K562 (cell line): ENCODE data around the gene ACOX1. TPM values are rescaled to one million over a fixed set of nuclear protein-coding genes. Genes with fewer than 3 reads are reported as not detected.

Source experiments
- ARHGAP35 ChIP-seq: fragments of 450-650 bp; IDR thresholded peaks from 2 replicates; pipeline ENCODE4 v1.6.1; 2018; ENCODE audit not compliant: partially characterized antibody
- BACH1 ChIP-seq: fragments of 200-800 bp; sonication (Bioruptor generic); IDR thresholded peaks from 2 replicates; pipeline ENCODE4 v1.6.1; 2016; ENCODE audit warnings: missing genetic modification characterization, missing compliant biosample characterization
- CC2D1A ChIP-seq: fragments of 450-650 bp; IDR thresholded peaks from 2 replicates; pipeline ENCODE4 v1.6.1; 2017; ENCODE audit warnings: mild to moderate bottlenecking
- FUS ChIP-seq: fragments of 200-400 bp; formaldehyde crosslinking; optimal IDR thresholded peaks from 2 replicates; pipeline ENCODE3; 2017; ENCODE audit warnings: low read depth, low read length
- GTF3C2 ChIP-seq: IDR thresholded peaks from 3 replicates; pipeline ENCODE4 v1.6.1; 2011; ENCODE audit warnings: borderline replicate concordance, mild to moderate bottlenecking, moderate library complexity; ENCODE audit not compliant: insufficient read length; ENCODE audit errors: extremely low read depth
- HDAC2 ChIP-seq: fragments of 450-650 bp; IDR thresholded peaks from 2 replicates; pipeline ENCODE4 v1.6.1; 2016; ENCODE audit warnings: mild to moderate bottlenecking
- HMG20A ChIP-seq: fragments of 450-650 bp; formaldehyde crosslinking; conservative IDR thresholded peaks from 2 replicates; pipeline ENCODE4 v1.4.0; 2020; ENCODE audit warnings: mild to moderate bottlenecking, mixed read lengths
- JUN ChIP-seq, 2 experiments: sonication (generic) in 1 of 2; formaldehyde crosslinking in 1 of 2; IDR thresholded peaks; 2 replicates each; pipeline versions ENCODE4 v1.6.1 to v1.8.0; 2012 to 2022; ENCODE audit warnings: borderline replicate concordance in 2 of 2, mild to moderate bottlenecking in 2 of 2, improper control_type of control experiment in 1 of 2, low read depth in 1 of 2, low read length in 1 of 2, missing genetic modification reagents in 1 of 2
- KHSRP ChIP-seq: fragments of 450-650 bp; IDR thresholded peaks from 2 replicates; pipeline ENCODE4 v1.6.1; 2017
- NFRKB ChIP-seq: fragments of 450-650 bp; IDR thresholded peaks from 2 replicates; pipeline ENCODE4 v1.6.1; 2016; ENCODE audit warnings: low read depth
- PRDM10 ChIP-seq: fragments of 450-650 bp; IDR thresholded peaks from 2 replicates; pipeline ENCODE4 v1.6.1; 2018; ENCODE audit not compliant: partially characterized antibody
- RBM34 ChIP-seq: fragments of 200-400 bp; formaldehyde crosslinking; IDR thresholded peaks from 2 replicates; pipeline ENCODE4 v1.6.1; 2018; ENCODE audit warnings: low read length, borderline replicate concordance; ENCODE audit not compliant: insufficient read depth
- RNF2 ChIP-seq: sonication (generic); IDR thresholded peaks from 2 replicates; pipeline ENCODE4 v1.6.1; 2016
- SAP30 ChIP-seq: fragments of 200-600 bp; sonication (generic); IDR thresholded peaks from 2 replicates; pipeline ENCODE4 v1.6.1; 2012; ENCODE audit warnings: borderline replicate concordance, low read depth, mild to moderate bottlenecking, moderate library complexity, low read length, control low read depth, inconsistent platforms; ENCODE audit not compliant: insufficient read depth, poor library complexity, severe bottlenecking
- polyA plus RNA-seq, 8 experiments: library from polyadenylated mRNA; depleted of rRNA in 4 of 8; stranded (reverse) in 5 of 8; unstranded in 3 of 8; fragments of >200 nt; fragmentation: Nextera tagmentation in 2 of 8; fragmentation: Illumina TruSeq in 1 of 8; extraction: Ambion mirVana in 2 of 8; extraction: Trizol in 1 of 8; gene quantifications; 2 replicates each; pipeline versions ENCODE4 v1.2.1 to v1.2.3, GENCODE V29; 2011 to 2014; ENCODE audit warnings: inconsistent platforms in 1 of 8, missing spikeins in 1 of 8
- total RNA-seq, 7 experiments: library from RNA; depleted of rRNA in 6 of 7; stranded (reverse); fragments of >200 nt in 6 of 7; fragmentation: Illumina TruSeq in 2 of 7; extraction: Trizol in 2 of 7; gene quantifications; 2 replicates each; pipeline versions ENCODE4 v1.2.1 to v1.2.3, GENCODE V29; 2011 to 2021; ENCODE audit warnings: low replicate concordance in 1 of 7
- TF ChIP-seq, protein P1 (sequence below): sonication (generic); IDR thresholded peaks from 2 replicates; pipeline ENCODE4 v1.6.1; 2016
- TF ChIP-seq, protein P2 (sequence below): sonication (generic); formaldehyde crosslinking; IDR thresholded peaks from 2 replicates; pipeline ENCODE4 v1.5.0; 2020; ENCODE audit warnings: missing genetic modification reagents

Gene ACOX1
- total and polyA plus RNA-seq, 9 of the 15 experiments (the other 6 are each of a cell fraction or from before 2014, with no cell fraction given), result 7.8 to 24.1 (median 14.5) TPM

- TF ChIP-seq PRDM10 (peak; percentile 46), HMG20A (CRISPR knock-in tag) (no peak), RNF2 (no peak), ARHGAP35 (no peak), CC2D1A (no peak), HDAC2 (0 out of 2 replicates have a peak, but pooled peaks have one; percentile 43), BACH1 (tag) (no peak), JUN (IDR thresholded peaks at IDR 0.05; ENCODE audit: borderline replicate concordance, low read depth, low read length) (no peak), JUN (CRISPR knock-in tag; IDR thresholded peaks at IDR 0.05; ENCODE audit: borderline replicate concordance) (no peak), SAP30 (no peak), NFRKB (peak; percentile 95), KHSRP (no peak), RBM34 (no peak), FUS (no peak), GTF3C2 (no peak)
- TF ChIP-seq, protein P1, sequence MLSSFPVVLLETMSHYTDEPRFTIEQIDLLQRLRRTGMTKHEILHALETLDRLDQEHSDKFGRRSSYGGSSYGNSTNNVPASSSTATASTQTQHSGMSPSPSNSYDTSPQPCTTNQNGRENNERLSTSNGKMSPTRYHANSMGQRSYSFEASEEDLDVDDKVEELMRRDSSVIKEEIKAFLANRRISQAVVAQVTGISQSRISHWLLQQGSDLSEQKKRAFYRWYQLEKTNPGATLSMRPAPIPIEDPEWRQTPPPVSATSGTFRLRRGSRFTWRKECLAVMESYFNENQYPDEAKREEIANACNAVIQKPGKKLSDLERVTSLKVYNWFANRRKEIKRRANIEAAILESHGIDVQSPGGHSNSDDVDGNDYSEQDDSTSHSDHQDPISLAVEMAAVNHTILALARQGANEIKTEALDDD, result no peak
- TF ChIP-seq, protein P2, sequence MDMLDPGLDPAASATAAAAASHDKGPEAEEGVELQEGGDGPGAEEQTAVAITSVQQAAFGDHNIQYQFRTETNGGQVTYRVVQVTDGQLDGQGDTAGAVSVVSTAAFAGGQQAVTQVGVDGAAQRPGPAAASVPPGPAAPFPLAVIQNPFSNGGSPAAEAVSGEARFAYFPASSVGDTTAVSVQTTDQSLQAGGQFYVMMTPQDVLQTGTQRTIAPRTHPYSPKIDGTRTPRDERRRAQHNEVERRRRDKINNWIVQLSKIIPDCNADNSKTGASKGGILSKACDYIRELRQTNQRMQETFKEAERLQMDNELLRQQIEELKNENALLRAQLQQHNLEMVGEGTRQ (CRISPR knock-in tag), result no peak
These were observed 780 bp upstream of the ACOX1 start (continued) for GRCh38 chr17:75979705-75980187.
